Endothelial cell of umbilical vein (primary cell): Measurements from ENCODE around the gene SNCAIP.

Experiments
- EZH2 ChIP-seq: IDR thresholded peaks from 2 replicates; pipeline ENCODE4 v1.6.1; 2012; ENCODE audit warnings: borderline replicate concordance, low read depth, mild to moderate bottlenecking, moderate library complexity, low read length, inconsistent platforms; ENCODE audit not compliant: severe bottlenecking
- FOS ChIP-seq: IDR thresholded peaks from 2 replicates; pipeline ENCODE4 v1.6.1; 2011; ENCODE audit warnings: mild to moderate bottlenecking, low read length, moderate library complexity, borderline replicate concordance; ENCODE audit not compliant: insufficient read depth
- GATA2 ChIP-seq: IDR thresholded peaks from 2 replicates; pipeline ENCODE4 v1.7.0; 2011; ENCODE audit warnings: low read depth, mild to moderate bottlenecking, moderate library complexity, mixed read lengths, low read length; ENCODE audit not compliant: insufficient read length, insufficient read depth
- MAX ChIP-seq: IDR thresholded peaks from 2 replicates; pipeline ENCODE4 v1.6.1; 2011; ENCODE audit not compliant: insufficient read depth, insufficient read length
- POLR2A ChIP-seq: IDR thresholded peaks from 2 replicates; pipeline ENCODE4 v1.6.1; 2012; ENCODE audit warnings: low read depth, mild to moderate bottlenecking, control low read depth, low read length
- POLR2AphosphoS5 ChIP-seq: IDR thresholded peaks from 2 replicates; pipeline ENCODE4 v1.6.1; 2012; ENCODE audit warnings: low read depth, mild to moderate bottlenecking, control low read depth, low read length, moderate library complexity; ENCODE audit not compliant: insufficient read depth
- TF ChIP-seq, protein P1 (sequence below), 2 donors: IDR thresholded peaks; 1 replicate in 1 of 2; 2 replicates in 1 of 2; pipeline ENCODE4 v1.5.1; 2011; ENCODE audit warnings: low read length in 2 of 2, mild to moderate bottlenecking in 2 of 2, moderate library complexity in 2 of 2, control low read depth in 1 of 2, inconsistent platforms in 1 of 2, low read depth in 1 of 2; ENCODE audit not compliant: insufficient read depth in 1 of 2; ENCODE audit errors: extremely low read depth in 1 of 2

DNA sequence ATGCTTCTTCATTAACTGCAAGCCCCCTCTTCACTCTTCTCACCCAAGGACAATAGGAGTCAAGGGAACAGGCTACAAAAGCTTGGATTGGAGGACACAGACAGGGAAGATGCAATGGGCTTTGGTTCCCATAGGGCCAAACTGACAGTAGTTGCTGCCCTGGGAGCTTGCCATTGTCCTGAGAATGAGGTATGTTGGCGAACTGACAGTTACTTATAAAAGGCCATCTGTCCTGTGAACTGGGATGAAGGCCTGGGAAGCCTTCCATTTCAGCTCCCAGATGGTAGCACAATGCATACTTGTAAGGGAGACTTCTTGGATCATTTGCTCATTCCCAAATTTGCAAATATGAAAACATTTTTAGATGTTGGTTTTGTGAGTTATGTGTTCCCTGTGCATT, 88.9 kb downstream of the SNCAIP start:
- TF ChIP-seq, protein P1, sequence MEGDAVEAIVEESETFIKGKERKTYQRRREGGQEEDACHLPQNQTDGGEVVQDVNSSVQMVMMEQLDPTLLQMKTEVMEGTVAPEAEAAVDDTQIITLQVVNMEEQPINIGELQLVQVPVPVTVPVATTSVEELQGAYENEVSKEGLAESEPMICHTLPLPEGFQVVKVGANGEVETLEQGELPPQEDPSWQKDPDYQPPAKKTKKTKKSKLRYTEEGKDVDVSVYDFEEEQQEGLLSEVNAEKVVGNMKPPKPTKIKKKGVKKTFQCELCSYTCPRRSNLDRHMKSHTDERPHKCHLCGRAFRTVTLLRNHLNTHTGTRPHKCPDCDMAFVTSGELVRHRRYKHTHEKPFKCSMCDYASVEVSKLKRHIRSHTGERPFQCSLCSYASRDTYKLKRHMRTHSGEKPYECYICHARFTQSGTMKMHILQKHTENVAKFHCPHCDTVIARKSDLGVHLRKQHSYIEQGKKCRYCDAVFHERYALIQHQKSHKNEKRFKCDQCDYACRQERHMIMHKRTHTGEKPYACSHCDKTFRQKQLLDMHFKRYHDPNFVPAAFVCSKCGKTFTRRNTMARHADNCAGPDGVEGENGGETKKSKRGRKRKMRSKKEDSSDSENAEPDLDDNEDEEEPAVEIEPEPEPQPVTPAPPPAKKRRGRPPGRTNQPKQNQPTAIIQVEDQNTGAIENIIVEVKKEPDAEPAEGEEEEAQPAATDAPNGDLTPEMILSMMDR (IDR thresholded peaks at IDR 0.05; ENCODE audit: extremely low read depth in 1 of 2, insufficient read depth in 1 of 2, low read depth in 1 of 2, low read length in 2 of 2): no peak
- no peak for TF ChIP-seq MAX
- no peak for TF ChIP-seq FOS
- no peak for TF ChIP-seq POLR2A
- TF ChIP-seq POLR2AphosphoS5: no peak
- no peak for TF ChIP-seq EZH2
- TF ChIP-seq GATA2: no peak
